GM12865 (cell line): ENCODE results near the gene WFIKKN2.

Experiments
- DNase-seq: peaks from one replicate; pipeline ENCODE4 v3.0.0; 2010; ENCODE audit warnings: low read depth
- H3K4me3 ChIP-seq: 2 replicates; pipeline ENCODE4 v1.5.1; 2011; ENCODE audit warnings: mild to moderate bottlenecking, low read depth, low read length, control low read depth
- CTCF ChIP-seq: IDR thresholded peaks from 2 replicates; pipeline ENCODE4 v1.5.1; 2011; ENCODE audit warnings: low read length, control low read depth, low read depth, inconsistent platforms; ENCODE audit not compliant: insufficient read depth; ENCODE audit errors: missing control alignments

Gene WFIKKN2

GRCh38 chr17:50844117-50844700, 8.8 kb downstream of the WFIKKN2 start:
- no peak overlapping the region for H3K4me3 ChIP-seq
- no peak for TF ChIP-seq CTCF
- DNase-seq: no peak

GRCh38 chr17:50845240-50846147, 10.1 kb downstream of the WFIKKN2 start:
- no peak overlapping the region for H3K4me3 ChIP-seq
- no peak for TF ChIP-seq CTCF
- DNase-seq: no peak

- no peak overlapping the region for H3K4me3 ChIP-seq
- DNase-seq: no peak
- TF ChIP-seq CTCF: no peak
These were observed 12.2 kb downstream of the WFIKKN2 start for GRCh38 chr17:50847566-50847965.

- TF ChIP-seq CTCF: no peak
- H3K4me3 ChIP-seq: no peak overlapping the region
- DNase-seq: no peak
These were observed 12.7 kb downstream of the WFIKKN2 start for GRCh38 chr17:50848039-50848438.

- H3K4me3 ChIP-seq: no peak overlapping the region
- no peak for DNase-seq
- TF ChIP-seq CTCF: no peak
These were observed 13.3 kb downstream of the WFIKKN2 start for GRCh38 chr17:50848711-50849110.

- H3K4me3 ChIP-seq: no peak overlapping the region
- DNase-seq: no peak
- TF ChIP-seq CTCF: no peak
These were observed 15.3 kb downstream of the WFIKKN2 start for GRCh38 chr17:50850640-50851039.
